SK-N-MC (cell line): Measurements from ENCODE around the gene WDR47.
"Not testable (repeated sequence)": the region's sequence is repeated elsewhere in the genome, so short reads cannot be mapped to it uniquely, and the experiment has no call there.

Experiments used
- EZH2 ChIP-seq: fragments of 200-600 bp; sonication (generic); IDR thresholded peaks from one replicate; pipeline ENCODE4 v1.6.1; 2017; ENCODE audit warnings: antibody characterized with exemption
- FOXP2 ChIP-seq: optimal IDR thresholded peaks from 2 replicates; pipeline ENCODE3; 2011; ENCODE audit warnings: mild to moderate bottlenecking, moderate library complexity; ENCODE audit not compliant: insufficient read depth; ENCODE audit errors: extremely low read length, control extremely low read depth
- POLR2AphosphoS5 ChIP-seq: IDR thresholded peaks from 2 replicates; pipeline ENCODE4 v1.6.1; 2012; ENCODE audit warnings: mild to moderate bottlenecking, low read depth, low read length, borderline replicate concordance

- not testable (repeated sequence) for TF ChIP-seq EZH2, POLR2AphosphoS5, FOXP2
Observed at GRCh38 chr1:109029493-109029892, 12.4 kb downstream of the WDR47 start.
